Measurements from ENCODE around the gene UBXN11.

DNA sequence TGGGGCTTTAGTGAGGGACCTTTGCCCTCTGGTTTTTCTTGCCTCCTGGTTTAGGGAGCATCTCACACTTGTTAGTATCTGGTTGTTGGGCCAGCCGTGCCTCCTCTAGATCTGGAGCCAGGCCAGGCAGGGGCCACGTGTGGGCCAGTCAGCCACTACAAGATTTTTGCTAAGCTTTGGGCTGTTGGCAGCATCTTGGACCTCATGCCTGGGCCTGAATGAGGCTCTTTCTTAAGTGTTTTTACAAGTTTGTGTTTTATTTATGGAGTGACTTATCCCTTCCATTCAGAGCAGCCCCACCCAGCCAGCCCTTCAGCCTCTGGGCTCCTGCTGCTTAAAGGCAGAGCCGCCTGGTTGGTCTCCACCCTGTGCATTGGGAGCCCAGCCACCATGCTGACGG is 28.1 kb downstream of the UBXN11 start:
- TF ChIP-seq, protein P1, sequence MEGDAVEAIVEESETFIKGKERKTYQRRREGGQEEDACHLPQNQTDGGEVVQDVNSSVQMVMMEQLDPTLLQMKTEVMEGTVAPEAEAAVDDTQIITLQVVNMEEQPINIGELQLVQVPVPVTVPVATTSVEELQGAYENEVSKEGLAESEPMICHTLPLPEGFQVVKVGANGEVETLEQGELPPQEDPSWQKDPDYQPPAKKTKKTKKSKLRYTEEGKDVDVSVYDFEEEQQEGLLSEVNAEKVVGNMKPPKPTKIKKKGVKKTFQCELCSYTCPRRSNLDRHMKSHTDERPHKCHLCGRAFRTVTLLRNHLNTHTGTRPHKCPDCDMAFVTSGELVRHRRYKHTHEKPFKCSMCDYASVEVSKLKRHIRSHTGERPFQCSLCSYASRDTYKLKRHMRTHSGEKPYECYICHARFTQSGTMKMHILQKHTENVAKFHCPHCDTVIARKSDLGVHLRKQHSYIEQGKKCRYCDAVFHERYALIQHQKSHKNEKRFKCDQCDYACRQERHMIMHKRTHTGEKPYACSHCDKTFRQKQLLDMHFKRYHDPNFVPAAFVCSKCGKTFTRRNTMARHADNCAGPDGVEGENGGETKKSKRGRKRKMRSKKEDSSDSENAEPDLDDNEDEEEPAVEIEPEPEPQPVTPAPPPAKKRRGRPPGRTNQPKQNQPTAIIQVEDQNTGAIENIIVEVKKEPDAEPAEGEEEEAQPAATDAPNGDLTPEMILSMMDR (IDR thresholded peaks at IDR 0.05), result no peak
- no peak for TF ChIP-seq EP300 (IDR thresholded peaks at IDR 0.05)

Data from tibial nerve (tissue), 4 donors.